ENCODE results near the gene LYZL1.

- no peak for TF ChIP-seq ZNF8 (CRISPR knock-in tag; IDR thresholded peaks at IDR 0.05)
- TF ChIP-seq BACH2 (CRISPR knock-in tag; IDR thresholded peaks at IDR 0.05; ENCODE audit: borderline replicate concordance), result no peak
- no peak for TF ChIP-seq OSR1 (CRISPR knock-in tag; IDR thresholded peaks at IDR 0.05)
- TF ChIP-seq SNAI2 (CRISPR knock-in tag; IDR thresholded peaks at IDR 0.05), result no peak
- TF ChIP-seq ZFP3 (CRISPR knock-in tag; IDR thresholded peaks at IDR 0.05), result no peak
- TF ChIP-seq CREB5 (CRISPR knock-in tag; IDR thresholded peaks at IDR 0.05; ENCODE audit: low read depth), result no peak
- TF ChIP-seq ZFP30 (CRISPR knock-in tag; IDR thresholded peaks at IDR 0.05), result no peak
- TF ChIP-seq ISL1 (CRISPR knock-in tag; IDR thresholded peaks at IDR 0.05), result no peak
- no peak for TF ChIP-seq PATZ1 (CRISPR knock-in tag; IDR thresholded peaks at IDR 0.05; ENCODE audit: borderline replicate concordance)
These were observed 13.6 kb downstream of the LYZL1 start for GRCh38 chr10:29302499-29302898.

All from SK-N-SH treated with all-trans-retinoic acid at 6 μM for 48 hours (cell line).